ENCODE data around the gene KIAA1614. TPM values are rescaled to one million over a fixed set of nuclear protein-coding genes. Genes with fewer than 3 reads are reported as not detected.

The KIAA1614 gene
- total and polyA plus RNA-seq, 10 of the 15 experiments (the other 5 are each of a cell fraction or from before 2014, with no cell fraction given): 0.03 to 1.0 (median 0.26) TPM; not detected in 1

DNA sequence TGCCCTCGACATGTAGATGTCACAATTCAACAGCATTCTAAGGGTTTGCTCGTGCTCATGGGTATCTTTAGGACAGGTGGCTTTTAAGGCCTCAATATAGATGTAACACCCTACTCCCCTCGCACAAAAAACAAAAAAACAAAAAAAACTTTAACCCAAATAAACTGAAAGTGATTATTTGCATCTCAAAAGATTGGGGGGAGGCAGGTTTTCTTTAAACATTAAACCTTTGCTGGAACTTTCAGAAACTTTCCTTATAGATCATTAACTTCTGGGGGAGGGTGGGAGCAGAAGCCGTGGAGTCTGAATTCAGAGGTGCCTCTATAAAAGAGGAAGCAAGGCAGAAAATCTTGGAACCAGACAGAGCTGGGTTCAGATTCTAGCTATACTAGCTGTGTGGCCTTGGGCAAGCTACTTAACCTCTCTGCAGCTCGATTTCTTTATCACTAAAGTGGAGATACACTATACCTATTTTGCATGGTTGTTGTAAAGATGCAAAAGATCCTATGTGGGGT is 3.2 kb upstream of the KIAA1614 start (continued):
- peak; percentile 14 for TF ChIP-seq SKIL (IDR thresholded peaks at IDR 0.05; ENCODE audit: low read depth, poor library complexity, severe bottlenecking)
- peak; percentile 82 for TF ChIP-seq ZNF384 (IDR thresholded peaks at IDR 0.05; ENCODE audit: borderline replicate concordance, low read depth, low read length)
- no peak for TF ChIP-seq ZNF274 (IDR thresholded peaks at IDR 0.05; ENCODE audit: insufficient read depth, insufficient read length)
- TF ChIP-seq ELK1 (IDR thresholded peaks at IDR 0.05; ENCODE audit: low read depth, low read length): no peak
- no peak for TF ChIP-seq BCL11A (IDR thresholded peaks at IDR 0.05; ENCODE audit: low read depth, low read length)
- no peak for TF ChIP-seq PAX8 (IDR thresholded peaks at IDR 0.05)
- no peak for TF ChIP-seq RAD51 (IDR thresholded peaks at IDR 0.05)
- TF ChIP-seq ZNF622 (IDR thresholded peaks at IDR 0.05): no peak
- no peak for TF ChIP-seq KAT2A (conservative IDR thresholded peaks at IDR 0.05; ENCODE audit: control insufficient read depth, low read depth, low read length)
- TF ChIP-seq, protein P1, sequence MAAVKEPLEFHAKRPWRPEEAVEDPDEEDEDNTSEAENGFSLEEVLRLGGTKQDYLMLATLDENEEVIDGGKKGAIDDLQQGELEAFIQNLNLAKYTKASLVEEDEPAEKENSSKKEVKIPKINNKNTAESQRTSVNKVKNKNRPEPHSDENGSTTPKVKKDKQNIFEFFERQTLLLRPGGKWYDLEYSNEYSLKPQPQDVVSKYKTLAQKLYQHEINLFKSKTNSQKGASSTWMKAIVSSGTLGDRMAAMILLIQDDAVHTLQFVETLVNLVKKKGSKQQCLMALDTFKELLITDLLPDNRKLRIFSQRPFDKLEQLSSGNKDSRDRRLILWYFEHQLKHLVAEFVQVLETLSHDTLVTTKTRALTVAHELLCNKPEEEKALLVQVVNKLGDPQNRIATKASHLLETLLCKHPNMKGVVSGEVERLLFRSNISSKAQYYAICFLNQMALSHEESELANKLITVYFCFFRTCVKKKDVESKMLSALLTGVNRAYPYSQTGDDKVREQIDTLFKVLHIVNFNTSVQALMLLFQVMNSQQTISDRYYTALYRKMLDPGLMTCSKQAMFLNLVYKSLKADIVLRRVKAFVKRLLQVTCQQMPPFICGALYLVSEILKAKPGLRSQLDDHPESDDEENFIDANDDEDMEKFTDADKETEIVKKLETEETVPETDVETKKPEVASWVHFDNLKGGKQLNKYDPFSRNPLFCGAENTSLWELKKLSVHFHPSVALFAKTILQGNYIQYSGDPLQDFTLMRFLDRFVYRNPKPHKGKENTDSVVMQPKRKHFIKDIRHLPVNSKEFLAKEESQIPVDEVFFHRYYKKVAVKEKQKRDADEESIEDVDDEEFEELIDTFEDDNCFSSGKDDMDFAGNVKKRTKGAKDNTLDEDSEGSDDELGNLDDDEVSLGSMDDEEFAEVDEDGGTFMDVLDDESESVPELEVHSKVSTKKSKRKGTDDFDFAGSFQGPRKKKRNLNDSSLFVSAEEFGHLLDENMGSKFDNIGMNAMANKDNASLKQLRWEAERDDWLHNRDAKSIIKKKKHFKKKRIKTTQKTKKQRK (IDR thresholded peaks at IDR 0.05; ENCODE audit: low read depth, low read length): no peak
- TF ChIP-seq, protein P2, sequence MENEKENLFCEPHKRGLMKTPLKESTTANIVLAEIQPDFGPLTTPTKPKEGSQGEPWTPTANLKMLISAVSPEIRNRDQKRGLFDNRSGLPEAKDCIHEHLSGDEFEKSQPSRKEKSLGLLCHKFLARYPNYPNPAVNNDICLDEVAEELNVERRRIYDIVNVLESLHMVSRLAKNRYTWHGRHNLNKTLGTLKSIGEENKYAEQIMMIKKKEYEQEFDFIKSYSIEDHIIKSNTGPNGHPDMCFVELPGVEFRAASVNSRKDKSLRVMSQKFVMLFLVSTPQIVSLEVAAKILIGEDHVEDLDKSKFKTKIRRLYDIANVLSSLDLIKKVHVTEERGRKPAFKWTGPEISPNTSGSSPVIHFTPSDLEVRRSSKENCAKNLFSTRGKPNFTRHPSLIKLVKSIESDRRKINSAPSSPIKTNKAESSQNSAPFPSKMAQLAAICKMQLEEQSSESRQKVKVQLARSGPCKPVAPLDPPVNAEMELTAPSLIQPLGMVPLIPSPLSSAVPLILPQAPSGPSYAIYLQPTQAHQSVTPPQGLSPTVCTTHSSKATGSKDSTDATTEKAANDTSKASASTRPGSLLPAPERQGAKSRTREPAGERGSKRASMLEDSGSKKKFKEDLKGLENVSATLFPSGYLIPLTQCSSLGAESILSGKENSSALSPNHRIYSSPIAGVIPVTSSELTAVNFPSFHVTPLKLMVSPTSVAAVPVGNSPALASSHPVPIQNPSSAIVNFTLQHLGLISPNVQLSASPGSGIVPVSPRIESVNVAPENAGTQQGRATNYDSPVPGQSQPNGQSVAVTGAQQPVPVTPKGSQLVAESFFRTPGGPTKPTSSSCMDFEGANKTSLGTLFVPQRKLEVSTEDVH (IDR thresholded peaks at IDR 0.05; ENCODE audit: low read depth, partially characterized antibody): no peak
- no peak for TF ChIP-seq NFYA (IDR thresholded peaks at IDR 0.05; ENCODE audit: borderline replicate concordance, low read depth, low read length)
- TF ChIP-seq E2F4 (IDR thresholded peaks at IDR 0.05; ENCODE audit: low read depth, low read length): no peak
- TF ChIP-seq, protein P3, sequence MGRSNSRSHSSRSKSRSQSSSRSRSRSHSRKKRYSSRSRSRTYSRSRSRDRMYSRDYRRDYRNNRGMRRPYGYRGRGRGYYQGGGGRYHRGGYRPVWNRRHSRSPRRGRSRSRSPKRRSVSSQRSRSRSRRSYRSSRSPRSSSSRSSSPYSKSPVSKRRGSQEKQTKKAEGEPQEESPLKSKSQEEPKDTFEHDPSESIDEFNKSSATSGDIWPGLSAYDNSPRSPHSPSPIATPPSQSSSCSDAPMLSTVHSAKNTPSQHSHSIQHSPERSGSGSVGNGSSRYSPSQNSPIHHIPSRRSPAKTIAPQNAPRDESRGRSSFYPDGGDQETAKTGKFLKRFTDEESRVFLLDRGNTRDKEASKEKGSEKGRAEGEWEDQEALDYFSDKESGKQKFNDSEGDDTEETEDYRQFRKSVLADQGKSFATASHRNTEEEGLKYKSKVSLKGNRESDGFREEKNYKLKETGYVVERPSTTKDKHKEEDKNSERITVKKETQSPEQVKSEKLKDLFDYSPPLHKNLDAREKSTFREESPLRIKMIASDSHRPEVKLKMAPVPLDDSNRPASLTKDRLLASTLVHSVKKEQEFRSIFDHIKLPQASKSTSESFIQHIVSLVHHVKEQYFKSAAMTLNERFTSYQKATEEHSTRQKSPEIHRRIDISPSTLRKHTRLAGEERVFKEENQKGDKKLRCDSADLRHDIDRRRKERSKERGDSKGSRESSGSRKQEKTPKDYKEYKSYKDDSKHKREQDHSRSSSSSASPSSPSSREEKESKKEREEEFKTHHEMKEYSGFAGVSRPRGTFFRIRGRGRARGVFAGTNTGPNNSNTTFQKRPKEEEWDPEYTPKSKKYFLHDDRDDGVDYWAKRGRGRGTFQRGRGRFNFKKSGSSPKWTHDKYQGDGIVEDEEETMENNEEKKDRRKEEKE (IDR thresholded peaks at IDR 0.05): no peak
- no peak for TF ChIP-seq ETV6 (conservative IDR thresholded peaks at IDR 0.05 in 1 of 2, IDR thresholded peaks at IDR 0.05 in 1 of 2; ENCODE audit: borderline replicate concordance in 1 of 2, low read depth in 1 of 2)

Measured in GM12878 (cell line).